ENCODE measurements around the gene CXCR4. TPM values are rescaled to one million over a fixed set of nuclear protein-coding genes. Genes with fewer than 3 reads are reported as not detected.
A peak's percentile ranks its signal among the peaks of the same experiment; 100 is the strongest.

CXCR4 gene
- total and polyA plus RNA-seq, 2 experiments from 2014 or later: 2.1 TPM

- H3K36me3 ChIP-seq (ENCODE audit: insufficient read depth): no peaks in the 10 kb centered on the region
- TF ChIP-seq STAT1 (IDR thresholded peaks at IDR 0.05; ENCODE audit: unreplicated experiment): no peak
- TF ChIP-seq ETS1 (IDR thresholded peaks at IDR 0.05): no peak
- no peak for TF ChIP-seq ZNF331 (CRISPR knock-in tag; IDR thresholded peaks at IDR 0.05; ENCODE audit: low read depth)
- TF ChIP-seq NANOG (IDR thresholded peaks at IDR 0.05; ENCODE audit: borderline replicate concordance): no peak
- no peaks in the 10 kb centered on the region for H3F3A ChIP-seq (replicated peaks; ENCODE audit: low read depth)
- DNase-seq (ENCODE audit: low spot score) (no peak), ATAC-seq (peak; percentile 9; the same call in 1 of the 3 replicates)
- Mint-ChIP-seq H3K4me1 (peaks cover 8% of the 10 kb centered on the region), H3K36me3 (ENCODE audit: low read depth) (no peaks in the 10 kb centered on the region; the same call in 2 of the 3 replicates), H3K9me3 (no peaks in the 10 kb centered on the region), H3K4me3 (no peak overlapping the region), H3K27ac (no peak overlapping the region), H3K27me3 (ENCODE audit: insufficient read depth, low read depth, poor library complexity) (peaks cover 31% of the 10 kb centered on the region)
- H3K27me3 ChIP-seq (ENCODE audit: insufficient read depth): peaks cover 31% of the 10 kb centered on the region
- H2AFZ ChIP-seq: no peak overlapping the region
- no peak overlapping the region for H3K4me3 ChIP-seq
- no peaks in the 10 kb centered on the region for H3K79me2 ChIP-seq (replicated peaks; ENCODE audit: insufficient read depth)
- H3K4me1 ChIP-seq (ENCODE audit: insufficient read depth): peaks cover 6% of the 10 kb centered on the region
- H4K20me1 ChIP-seq (replicated peaks; ENCODE audit: insufficient read depth): no peaks in the 10 kb centered on the region
- no peak overlapping the region for H3K27ac ChIP-seq (ENCODE audit: low read depth)
- H3K9me2 ChIP-seq (ENCODE audit: insufficient read depth): peaks cover 5% of the 10 kb centered on the region; the same call in 1 of the 2 replicates
- no peak overlapping the region for H3K4me2 ChIP-seq
Observed at GRCh38 chr2:136112317-136113208, 5.4 kb downstream of the CXCR4 start.

GRCh38 chr2:136111711-136112110 is 6.2 kb downstream of the CXCR4 start:
- H3K4me1 Mint-ChIP-seq: peaks cover 8% of the 10 kb centered on the region
- no peak for TF ChIP-seq REST (IDR thresholded peaks at IDR 0.05; ENCODE audit: unreplicated experiment)
- no peak for TF ChIP-seq STAT1 (IDR thresholded peaks at IDR 0.05; ENCODE audit: unreplicated experiment)
- no peak for TF ChIP-seq POLR2AphosphoS5 (IDR thresholded peaks at IDR 0.05; ENCODE audit: low read depth)
- no peak for TF ChIP-seq JUNB (IDR thresholded peaks at IDR 0.05; ENCODE audit: unreplicated experiment)
- TF ChIP-seq EZH2phosphoT487 (IDR thresholded peaks at IDR 0.05; ENCODE audit: unreplicated experiment): no peak
- no peak for TF ChIP-seq CTCF (conservative IDR thresholded peaks at IDR 0.05; ENCODE audit: low read depth in 2 of 2)
- TF ChIP-seq ZNF331 (CRISPR knock-in tag; IDR thresholded peaks at IDR 0.05; ENCODE audit: low read depth): no peak

More at GRCh38 chr2:136111711-136112110, 6.2 kb downstream of the CXCR4 start:
- Histone ChIP-seq H4K20me1 (replicated peaks; ENCODE audit: insufficient read depth) (no peaks in the 10 kb centered on the region), H3K9me2 (ENCODE audit: insufficient read depth) (peaks cover 5% of the 10 kb centered on the region; the same call in 1 of the 2 replicates), H2AFZ (no peak overlapping the region), H3F3A (replicated peaks; ENCODE audit: low read depth) (no peaks in the 10 kb centered on the region), H3K4me3 (no peak overlapping the region), H3K79me2 (replicated peaks; ENCODE audit: insufficient read depth) (no peaks in the 10 kb centered on the region), H3K4me2 (no peak overlapping the region), H3K36me3 (ENCODE audit: insufficient read depth) (no peaks in the 10 kb centered on the region), H3K27ac (ENCODE audit: low read depth) (no peak overlapping the region), H3K27me3 (ENCODE audit: insufficient read depth) (peaks cover 23% of the 10 kb centered on the region), H3K4me1 (ENCODE audit: insufficient read depth) (peaks cover 6% of the 10 kb centered on the region)
- Mint-ChIP-seq H3K4me3 (no peak overlapping the region), H3K27me3 (ENCODE audit: insufficient read depth, low read depth, poor library complexity) (peaks cover 23% of the 10 kb centered on the region), H3K27ac (no peak overlapping the region), H3K9me3 (no peaks in the 10 kb centered on the region), H3K36me3 (ENCODE audit: low read depth) (no peaks in the 10 kb centered on the region; the same call in 2 of the 3 replicates)
- no peak for ATAC-seq
- DNase-seq (ENCODE audit: low spot score): no peak
